NCI-H526 (cell line): ENCODE measurements around the gene CD1E.
"Not testable (repeated sequence)": the region's sequence is repeated elsewhere in the genome, so short reads cannot be mapped to it uniquely, and the experiment has no call there.

Source experiments
- DNase-seq, 2 experiments: peaks; one replicate each; lab custom pipeline; 2025; lab: John Stamatoyannopoulos, UW

CD1E gene

GRCh38 chr1:158362482-158362881 is 8.8 kb downstream of the CD1E start:
- DNase-seq = no peak

- no peak for DNase-seq
These were observed 9.2 kb downstream of the CD1E start for GRCh38 chr1:158362941-158363340.

GRCh38 chr1:158366783-158367182 is 13.1 kb downstream of the CD1E start:
- no peak for DNase-seq

DNA sequence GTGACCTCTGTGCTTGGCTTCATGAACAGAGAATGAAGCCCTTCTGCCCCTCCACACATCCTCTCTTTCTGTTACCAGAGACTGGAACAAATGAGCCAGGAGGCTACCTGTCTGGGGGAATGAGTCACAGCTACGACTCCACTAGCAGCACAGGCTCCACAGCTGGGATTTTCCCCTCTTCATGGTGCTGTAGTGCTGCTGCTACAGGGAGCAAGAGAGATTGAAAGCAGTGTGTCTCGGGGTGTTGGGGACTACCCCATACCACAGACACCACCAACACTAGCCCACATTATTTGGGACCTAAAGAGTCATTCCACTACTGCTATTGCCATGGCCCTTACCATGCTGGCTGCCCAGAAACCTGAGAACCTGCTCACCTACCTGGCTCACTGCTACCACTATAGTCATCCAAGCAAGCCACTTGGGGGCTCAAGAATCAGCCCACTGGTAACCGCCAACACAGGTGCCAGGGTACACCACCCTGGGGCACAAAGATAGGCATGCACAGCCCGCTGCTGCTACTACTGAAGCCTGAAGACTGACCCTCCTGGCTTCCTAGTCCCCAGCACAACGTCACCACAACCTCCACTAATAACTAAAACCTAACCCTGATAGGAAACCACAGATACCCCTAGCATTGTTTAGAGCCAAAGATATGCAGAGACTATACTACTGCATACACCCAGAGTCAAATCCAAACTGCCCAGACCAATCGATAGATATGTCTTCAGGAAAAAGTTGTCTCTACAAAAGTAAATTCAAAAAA is 17.7 kb downstream of the CD1E start:
- DNase-seq = no peak

GRCh38 chr1:158374101-158374500 is 20.4 kb downstream of the CD1E start:
- DNase-seq = not testable (repeated sequence)

DNA sequence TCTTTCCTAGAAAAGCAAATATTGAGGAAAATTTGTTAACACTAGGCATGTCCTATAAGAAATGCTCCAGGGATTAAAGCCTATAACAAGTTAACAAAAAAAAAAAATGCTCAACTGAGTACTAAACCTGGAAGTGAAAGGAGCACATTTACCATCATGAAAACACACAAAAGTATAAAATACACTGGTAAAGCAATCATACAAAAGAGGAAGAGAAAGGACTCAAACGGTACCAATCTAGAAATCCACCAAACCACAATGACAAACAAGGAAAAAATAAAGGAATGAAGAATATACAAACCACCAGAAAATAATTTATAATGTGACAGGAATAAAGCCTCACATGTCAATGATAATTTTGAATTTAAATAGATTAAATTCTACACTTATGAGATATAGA is 21.2 kb downstream of the CD1E start:
- DNase-seq = no peak

- no peak for DNase-seq
These were observed 36.6 kb downstream of the CD1E start for GRCh38 chr1:158390331-158390730.

- no peak for DNase-seq
These were observed 37.4 kb downstream of the CD1E start for GRCh38 chr1:158391099-158391498.

GRCh38 chr1:158393476-158393875 is 39.8 kb downstream of the CD1E start:
- DNase-seq = no peak

GRCh38 chr1:158396646-158397045 is 43.0 kb downstream of the CD1E start:
- no peak for DNase-seq

GRCh38 chr1:158398818-158399514 is 45.3 kb downstream of the CD1E start, which contains the start of gene OR10T2:
Gene OR10T2, minus strand, starts transcription at chr1:158399466. Its CDS starts 0 bp downstream, at chr1:158399466.
- DNase-seq = no peak

DNA sequence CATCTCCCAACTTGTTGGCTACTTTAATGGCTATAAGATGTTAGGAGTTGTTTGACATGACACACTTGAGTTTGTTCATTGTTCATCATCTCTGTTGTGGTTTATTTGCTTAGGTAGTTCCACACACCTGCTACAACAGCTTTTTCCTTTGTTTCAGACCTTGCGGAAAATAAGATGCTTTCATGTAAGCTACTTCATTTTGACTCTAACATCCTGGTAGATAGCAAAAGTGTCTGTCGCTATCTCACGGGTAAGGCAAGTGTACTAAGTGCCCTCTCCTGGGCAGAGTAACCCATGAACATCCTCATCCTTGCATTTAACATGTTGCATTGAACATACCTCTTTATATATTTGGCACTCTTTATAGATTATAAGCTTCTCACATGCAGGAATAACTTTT is 47.2 kb downstream of the CD1E start:
- DNase-seq = no peak

- no peak for DNase-seq
These were observed 53.4 kb downstream of the CD1E start for GRCh38 chr1:158407092-158407491.
